Measurements from ENCODE around the gene HDDC3.
A peak's percentile ranks its signal among the peaks of the same experiment; 100 is the strongest.

HDDC3 gene

DNA sequence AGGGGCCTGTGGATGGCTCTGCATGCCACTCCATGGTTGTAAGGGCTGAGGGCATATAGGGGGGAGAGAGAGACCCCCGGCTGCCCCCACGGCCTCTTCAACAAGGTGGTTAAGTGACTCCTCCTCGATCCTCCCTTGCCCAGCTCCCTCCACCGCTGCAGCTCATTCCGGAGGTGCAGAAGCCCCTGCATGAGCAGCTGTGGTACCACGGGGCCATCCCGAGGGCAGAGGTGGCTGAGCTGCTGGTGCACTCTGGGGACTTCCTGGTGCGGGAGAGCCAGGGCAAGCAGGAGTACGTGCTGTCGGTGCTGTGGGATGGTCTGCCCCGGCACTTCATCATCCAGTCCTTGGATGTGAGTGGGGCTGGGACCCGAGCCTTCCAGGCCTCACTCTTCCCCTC is 41.5 kb downstream of the HDDC3 start:
- no peak for TF ChIP-seq CTCF (IDR thresholded peaks at IDR 0.05)
- Histone ChIP-seq H3K4me3 (ENCODE audit: low read depth in 1 of 2, low read length in 1 of 2) (no peak overlapping the region), H3K9me3 (no peaks in the 10 kb centered on the region), H3K36me3 (peaks cover 99% of the 10 kb centered on the region), H3K4me1 (ENCODE audit: control insufficient read depth in 1 of 2, insufficient read depth in 1 of 2, low read depth in 1 of 2, low read length in 1 of 2) (peaks cover 19 to 21% of the 10 kb centered on the region in 2 experiments), H3K27ac (no peak overlapping the region), H3K27me3 (no peaks in the 10 kb centered on the region)

DNA sequence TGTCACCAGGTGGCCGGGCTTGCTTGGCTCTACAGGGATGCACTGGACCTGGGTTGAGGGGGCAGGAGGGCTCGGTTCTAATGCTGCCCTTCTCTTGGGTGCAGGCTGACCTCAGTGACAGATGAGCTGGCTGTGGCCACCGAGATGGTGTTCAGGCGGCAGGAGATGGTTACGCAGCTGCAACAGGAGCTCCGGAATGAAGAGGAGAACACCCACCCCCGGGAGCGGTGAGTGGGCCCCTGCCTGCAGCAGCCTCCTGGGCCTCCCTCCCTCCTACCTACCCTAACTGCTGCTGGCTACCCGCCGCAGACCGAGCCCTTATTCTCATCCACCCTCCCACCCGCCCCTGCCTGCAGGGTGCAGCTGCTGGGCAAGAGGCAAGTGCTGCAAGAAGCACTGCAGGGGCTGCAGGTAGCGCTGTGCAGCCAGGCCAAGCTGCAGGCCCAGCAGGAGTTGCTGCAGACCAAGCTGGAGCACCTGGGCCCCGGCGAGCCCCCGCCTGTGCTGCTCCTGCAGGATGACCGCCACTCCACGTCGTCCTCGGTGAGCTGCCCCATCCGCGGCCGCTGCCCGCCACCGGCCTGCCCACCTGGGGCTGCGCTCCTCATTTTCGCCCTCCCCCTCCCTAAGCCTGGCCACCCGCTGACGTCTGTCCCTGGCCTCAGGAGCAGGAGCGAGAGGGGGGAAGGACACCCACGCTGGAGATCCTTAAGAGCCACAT is 42.5 kb downstream of the HDDC3 start:
- Histone ChIP-seq H3K27me3 (no peaks in the 10 kb centered on the region), H3K27ac (no peak overlapping the region), H3K4me1 (ENCODE audit: control insufficient read depth in 1 of 2, insufficient read depth in 1 of 2, low read depth in 1 of 2, low read length in 1 of 2) (peaks cover 27 to 31% of the 10 kb centered on the region in 2 experiments), H3K36me3 (peaks cover 89% of the 10 kb centered on the region), H3K9me3 (no peaks in the 10 kb centered on the region), H3K4me3 (ENCODE audit: low read depth in 1 of 2, low read length in 1 of 2) (no peak overlapping the region)
- no peak for TF ChIP-seq CTCF (IDR thresholded peaks at IDR 0.05)

DNA sequence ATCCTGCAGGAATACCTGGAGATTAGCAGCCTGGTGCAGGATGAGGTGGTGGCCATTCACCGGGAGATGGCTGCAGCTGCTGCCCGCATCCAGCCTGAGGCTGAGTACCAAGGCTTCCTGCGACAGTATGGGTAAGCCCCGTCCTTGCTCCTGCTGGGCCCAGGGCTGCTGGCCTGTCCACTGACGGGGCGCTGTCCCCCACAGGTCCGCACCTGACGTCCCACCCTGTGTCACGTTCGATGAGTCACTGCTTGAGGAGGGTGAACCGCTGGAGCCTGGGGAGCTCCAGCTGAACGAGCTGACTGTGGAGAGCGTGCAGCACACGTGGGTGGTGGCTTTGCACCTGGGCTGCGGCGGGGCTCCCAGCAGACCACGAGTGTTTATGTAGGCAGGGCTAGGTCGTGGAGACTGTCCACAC is 43.0 kb downstream of the HDDC3 start:
- Histone ChIP-seq H3K9me3 (no peaks in the 10 kb centered on the region), H3K4me1 (ENCODE audit: control insufficient read depth in 1 of 2, insufficient read depth in 1 of 2, low read depth in 1 of 2, low read length in 1 of 2) (peaks cover 27 to 33% of the 10 kb centered on the region in 2 experiments), H3K27me3 (no peaks in the 10 kb centered on the region), H3K27ac (no peak overlapping the region), H3K36me3 (peaks cover 83% of the 10 kb centered on the region), H3K4me3 (ENCODE audit: low read depth in 1 of 2, low read length in 1 of 2) (no peak overlapping the region)
- no peak for TF ChIP-seq CTCF (IDR thresholded peaks at IDR 0.05)

DNA sequence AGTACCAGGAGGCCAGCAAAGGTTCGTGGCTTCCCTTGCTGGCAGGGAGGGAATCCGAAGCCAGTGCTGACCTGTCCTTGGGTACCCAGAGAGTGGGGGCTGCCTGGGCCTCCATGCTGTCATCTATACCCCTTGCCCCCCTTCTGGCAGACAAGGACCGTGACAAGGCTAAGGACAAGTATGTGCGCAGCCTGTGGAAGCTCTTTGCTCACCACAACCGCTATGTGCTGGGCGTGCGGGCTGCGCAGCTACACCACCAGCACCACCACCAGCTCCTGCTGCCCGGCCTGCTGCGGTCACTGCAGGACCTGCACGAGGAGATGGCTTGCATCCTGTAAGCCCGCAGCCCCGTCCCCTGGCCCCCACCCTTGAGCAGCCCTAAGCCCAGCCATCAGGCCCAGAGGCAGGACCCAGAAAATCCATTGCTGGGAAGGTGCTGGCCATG is 45.3 kb downstream of the HDDC3 start:
- peak overlapping the region; percentile 95 for H3K27ac ChIP-seq
- peaks cover 37 to 42% of the 10 kb centered on the region in 2 experiments for H3K4me1 ChIP-seq (ENCODE audit: control insufficient read depth in 1 of 2, insufficient read depth in 1 of 2, low read depth in 1 of 2, low read length in 1 of 2)
- no peak for TF ChIP-seq CTCF (IDR thresholded peaks at IDR 0.05)
- no peaks in the 10 kb centered on the region for H3K9me3 ChIP-seq
- H3K27me3 ChIP-seq: no peaks in the 10 kb centered on the region
- peaks cover 70% of the 10 kb centered on the region for H3K36me3 ChIP-seq
- no peak overlapping the region for H3K4me3 ChIP-seq (ENCODE audit: low read depth in 1 of 2, low read length in 1 of 2)

GRCh38 chr15:90886291-90886614 is 46.1 kb downstream of the HDDC3 start:
- no peak for TF ChIP-seq CTCF (IDR thresholded peaks at IDR 0.05)
- Histone ChIP-seq H3K9me3 (no peaks in the 10 kb centered on the region), H3K27me3 (no peaks in the 10 kb centered on the region), H3K27ac (peak overlapping the region; percentile 95), H3K4me1 (ENCODE audit: control insufficient read depth in 1 of 2, insufficient read depth in 1 of 2, low read depth in 1 of 2, low read length in 1 of 2) (peaks cover 37 to 42% of the 10 kb centered on the region in 2 experiments), H3K4me3 (ENCODE audit: low read depth in 1 of 2, low read length in 1 of 2) (peak overlapping the region; percentile 96 to 100), H3K36me3 (peaks cover 70% of the 10 kb centered on the region)
